ENCODE data around the gene RPS3. TPM values are rescaled to one million over a fixed set of nuclear protein-coding genes. Genes with fewer than 3 reads are reported as not detected.

Gene RPS3
- total and polyA plus RNA-seq, 2 donors: 3,302 to 4,078 TPM

- 83% methylated on average over 46 of the region's 46 CpGs for WGBS
- H3K4me3 ChIP-seq (ENCODE audit: low read length in 2 of 2): no peak overlapping the region
- no peaks in the 10 kb centered on the region for H3K36me3 ChIP-seq (ENCODE audit: control insufficient read depth in 2 of 2, insufficient read depth in 2 of 2, low read length in 1 of 2)
- H3K27ac ChIP-seq (ENCODE audit: low read depth in 1 of 2, low read length in 1 of 2): no peak overlapping the region
- H3K9me3 ChIP-seq (ENCODE audit: control insufficient read depth in 2 of 2, insufficient read depth in 1 of 2, low read length in 1 of 2): peaks cover 0 to 4% of the 10 kb centered on the region in 2 donors
- no peaks in the 10 kb centered on the region for H3K27me3 ChIP-seq (ENCODE audit: control insufficient read depth in 2 of 2, insufficient read depth in 1 of 2, low read length in 1 of 2)
- no peaks in the 10 kb centered on the region for H3K4me1 ChIP-seq (ENCODE audit: control insufficient read depth in 2 of 2, insufficient read depth in 2 of 2, low read length in 2 of 2)
- DNase-seq (ENCODE audit: low read depth in 6 of 9, low spot score in 9 of 9): peak in 1 of 9 donors; percentile 11
These were observed 51.8 kb downstream of the RPS3 start for GRCh38 chr11:75450826-75451821.

- Histone ChIP-seq H3K27ac (ENCODE audit: low read depth in 1 of 2, low read length in 1 of 2) (no peak overlapping the region), H3K9me3 (ENCODE audit: control insufficient read depth in 2 of 2, insufficient read depth in 1 of 2, low read length in 1 of 2) (peaks cover 0 to 4% of the 10 kb centered on the region in 2 donors), H3K36me3 (ENCODE audit: control insufficient read depth in 2 of 2, insufficient read depth in 2 of 2, low read length in 1 of 2) (no peaks in the 10 kb centered on the region), H3K4me3 (ENCODE audit: low read length in 2 of 2) (no peak overlapping the region), H3K27me3 (ENCODE audit: control insufficient read depth in 2 of 2, insufficient read depth in 1 of 2, low read length in 1 of 2) (no peaks in the 10 kb centered on the region), H3K4me1 (ENCODE audit: control insufficient read depth in 2 of 2, insufficient read depth in 2 of 2, low read length in 2 of 2) (no peaks in the 10 kb centered on the region)
- DNase-seq (ENCODE audit: low read depth in 6 of 9, low spot score in 9 of 9): no peak
- 95% methylated on average over 9 of the region's 9 CpGs for WGBS
These were observed 54.8 kb downstream of the RPS3 start for GRCh38 chr11:75453916-75454655.

GRCh38 chr11:75454987-75455386 lies 55.7 kb downstream of the RPS3 start:
- Histone ChIP-seq H3K36me3 (ENCODE audit: control insufficient read depth in 2 of 2, insufficient read depth in 2 of 2, low read length in 1 of 2) (no peaks in the 10 kb centered on the region), H3K27me3 (ENCODE audit: control insufficient read depth in 2 of 2, insufficient read depth in 1 of 2, low read length in 1 of 2) (no peaks in the 10 kb centered on the region)

More at GRCh38 chr11:75454987-75455386, 55.7 kb downstream of the RPS3 start:
- Histone ChIP-seq H3K4me3 (ENCODE audit: low read length in 2 of 2) (no peak overlapping the region), H3K9me3 (ENCODE audit: control insufficient read depth in 2 of 2, insufficient read depth in 1 of 2, low read length in 1 of 2) (peaks cover 0 to 4% of the 10 kb centered on the region in 2 donors), H3K4me1 (ENCODE audit: control insufficient read depth in 2 of 2, insufficient read depth in 2 of 2, low read length in 2 of 2) (no peaks in the 10 kb centered on the region), H3K27ac (ENCODE audit: low read depth in 1 of 2, low read length in 1 of 2) (no peak overlapping the region)
- WGBS: 94% methylated on average over 5 of the region's 5 CpGs
- no peak for DNase-seq (ENCODE audit: low read depth in 6 of 9, low spot score in 9 of 9)

Other genes with a start within 250 kb of the RPS3 start
- gene SLCO2B1, start 248.4 kb upstream of the RPS3 start, total RNA-seq: 13.0 TPM
- 14.4 TPM for gene SLCO2B1, start 248.4 kb upstream of the RPS3 start, polyA plus RNA-seq
- gene TPBGL, start 158.7 kb upstream of the RPS3 start, total RNA-seq: 0.05 TPM
- 0.23 TPM for gene TPBGL, start 158.7 kb upstream of the RPS3 start, polyA plus RNA-seq
- gene ARRB1, start 47.9 kb upstream of the RPS3 start, total RNA-seq: 11.1 TPM
- 4.1 TPM for gene ARRB1, start 47.9 kb upstream of the RPS3 start, polyA plus RNA-seq
- 0.57 TPM for gene KLHL35, start 33.7 kb downstream of the RPS3 start, total RNA-seq
- 1.0 TPM for gene KLHL35, start 33.7 kb downstream of the RPS3 start, polyA plus RNA-seq
- 3.1 TPM for gene GDPD5, start 126.4 kb downstream of the RPS3 start, total RNA-seq
- gene GDPD5, start 126.4 kb downstream of the RPS3 start, polyA plus RNA-seq: 25.3 TPM
- 44.4 TPM for gene SERPINH1, start 162.7 kb downstream of the RPS3 start, total RNA-seq
- 41.0 TPM for gene SERPINH1, start 162.7 kb downstream of the RPS3 start, polyA plus RNA-seq